ENCODE data around the gene RPS6KA3. TPM values are rescaled to one million over a fixed set of nuclear protein-coding genes. Genes with fewer than 3 reads are reported as not detected.

RPS6KA3 gene
- total and polyA plus RNA-seq, 2 experiments from 2014 or later, result 38.6 to 99.4 TPM

DNA sequence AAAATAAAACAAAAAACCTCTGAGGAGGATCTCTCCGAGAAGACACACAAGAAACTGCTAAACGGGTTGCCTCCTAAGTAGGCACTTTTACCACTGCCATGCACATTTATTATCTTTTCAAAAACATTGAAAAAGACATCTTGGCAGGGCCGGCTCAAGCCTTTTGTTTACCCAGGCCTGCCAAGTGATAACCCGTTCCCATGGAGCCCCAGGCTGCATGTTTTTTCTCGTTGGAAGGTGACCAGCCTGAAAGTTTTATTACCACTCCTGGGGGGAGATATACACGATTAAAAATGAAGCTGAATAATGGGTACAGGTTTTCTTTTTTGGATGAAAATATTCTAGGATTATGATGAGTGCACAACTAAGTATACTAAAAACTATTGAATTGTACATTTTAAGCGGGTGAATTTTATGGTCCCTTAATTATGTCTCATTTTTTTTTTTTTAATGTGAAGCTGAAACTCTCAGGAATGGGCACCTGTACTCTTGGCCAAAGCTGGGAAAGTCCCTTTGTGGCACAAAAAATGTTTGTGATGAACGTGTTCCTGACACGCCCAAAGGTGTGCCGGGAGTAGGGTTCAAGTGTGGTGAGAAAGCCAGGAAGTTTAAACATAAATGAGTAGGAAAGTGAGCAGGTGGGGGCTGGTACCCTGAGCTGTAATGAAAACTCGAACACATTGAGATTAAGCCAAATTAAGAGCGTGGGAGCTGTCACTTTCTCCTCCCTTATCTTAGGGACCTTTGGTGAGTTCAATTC is 148.5 kb downstream of the RPS6KA3 start:
- Histone ChIP-seq H3K36me3 (replicated peaks; ENCODE audit: insufficient read depth, low read depth) (no peaks in the 10 kb centered on the region), H3K27ac (no peak overlapping the region), H4K20me1 (ENCODE audit: insufficient read depth, poor library complexity, severe bottlenecking) (no peaks in the 10 kb centered on the region), H3K9me2 (replicated peaks; ENCODE audit: insufficient read depth) (no peaks in the 10 kb centered on the region), H3K4me3 (no peak overlapping the region), H3K4me2 (no peak overlapping the region), H2AFZ (no peak overlapping the region), H3K79me2 (no peaks in the 10 kb centered on the region), H3K9me3 (ENCODE audit: low read depth) (no peaks in the 10 kb centered on the region), H3K4me1 (ENCODE audit: insufficient read depth) (no peaks in the 10 kb centered on the region), H3K27me3 (peaks cover 3% of the 10 kb centered on the region)
- WGBS (ENCODE audit: low lambda C conversion rate, missing lambda C conversion rate), result 61% methylated on average over 12 of the region's 12 CpGs
- no peak for DNase-seq (ENCODE audit: low spot score)
- TF ChIP-seq EZH2 (IDR thresholded peaks at IDR 0.05; ENCODE audit: borderline replicate concordance), result no peak
- TF ChIP-seq, protein P1, sequence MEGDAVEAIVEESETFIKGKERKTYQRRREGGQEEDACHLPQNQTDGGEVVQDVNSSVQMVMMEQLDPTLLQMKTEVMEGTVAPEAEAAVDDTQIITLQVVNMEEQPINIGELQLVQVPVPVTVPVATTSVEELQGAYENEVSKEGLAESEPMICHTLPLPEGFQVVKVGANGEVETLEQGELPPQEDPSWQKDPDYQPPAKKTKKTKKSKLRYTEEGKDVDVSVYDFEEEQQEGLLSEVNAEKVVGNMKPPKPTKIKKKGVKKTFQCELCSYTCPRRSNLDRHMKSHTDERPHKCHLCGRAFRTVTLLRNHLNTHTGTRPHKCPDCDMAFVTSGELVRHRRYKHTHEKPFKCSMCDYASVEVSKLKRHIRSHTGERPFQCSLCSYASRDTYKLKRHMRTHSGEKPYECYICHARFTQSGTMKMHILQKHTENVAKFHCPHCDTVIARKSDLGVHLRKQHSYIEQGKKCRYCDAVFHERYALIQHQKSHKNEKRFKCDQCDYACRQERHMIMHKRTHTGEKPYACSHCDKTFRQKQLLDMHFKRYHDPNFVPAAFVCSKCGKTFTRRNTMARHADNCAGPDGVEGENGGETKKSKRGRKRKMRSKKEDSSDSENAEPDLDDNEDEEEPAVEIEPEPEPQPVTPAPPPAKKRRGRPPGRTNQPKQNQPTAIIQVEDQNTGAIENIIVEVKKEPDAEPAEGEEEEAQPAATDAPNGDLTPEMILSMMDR (IDR thresholded peaks at IDR 0.05; ENCODE audit: poor library complexity), result no peak
- no peak for TF ChIP-seq EZH2phosphoT487 (IDR thresholded peaks at IDR 0.05; ENCODE audit: low read depth, severe bottlenecking, unreplicated experiment)

DNA sequence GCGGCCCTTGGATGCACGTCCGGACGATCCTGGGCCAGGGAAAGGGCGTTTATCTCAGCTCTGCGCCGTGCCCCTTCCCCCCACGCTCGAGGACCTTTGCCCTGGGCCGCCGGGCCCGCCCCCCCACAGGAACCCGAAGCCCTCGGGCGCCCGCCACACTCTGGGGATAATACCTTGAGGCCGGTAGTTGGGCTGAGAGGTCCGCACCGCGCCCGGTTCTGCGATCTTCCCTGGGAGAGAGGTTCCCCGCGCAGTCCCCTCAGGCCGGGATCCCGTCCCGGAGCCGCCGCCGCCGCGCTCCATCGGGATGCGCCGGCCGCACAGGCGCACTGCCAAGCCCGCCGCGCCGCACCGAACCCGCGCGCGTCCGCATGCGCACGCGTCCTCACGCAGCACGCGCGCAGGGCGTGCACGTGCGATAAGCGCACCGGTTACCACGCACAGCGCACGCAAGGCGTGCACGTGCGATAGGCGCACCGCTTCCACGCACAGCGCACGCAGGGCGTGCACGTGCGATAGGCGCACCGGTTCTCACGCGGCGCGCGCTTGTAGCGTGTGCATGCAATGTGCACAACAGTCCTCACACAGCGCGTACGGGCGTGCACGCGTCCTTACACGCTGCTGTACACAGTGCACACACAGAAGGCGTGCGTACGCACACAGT is 150.0 kb downstream of the RPS6KA3 start, which contains the start of gene MAP7D2:
Gene MAP7D2, minus strand, starts transcription at position 331 of the 664 bp plus-strand sequence. Its CDS starts 28 bp downstream, at position 303.
- Histone ChIP-seq H4K20me1 (ENCODE audit: insufficient read depth, poor library complexity, severe bottlenecking) (no peaks in the 10 kb centered on the region), H3K4me2 (peak within 1 kb of the TSS; percentile 76), H3K79me2 (no peaks in the 10 kb centered on the region), H3K27ac (no peak within 1 kb of the TSS), H2AFZ (peak within 1 kb of the TSS; percentile 49), H3K27me3 (peaks cover 3% of the 10 kb centered on the region), H3K4me3 (no peak within 1 kb of the TSS), H3K36me3 (replicated peaks; ENCODE audit: insufficient read depth, low read depth) (no peaks in the 10 kb centered on the region), H3K4me1 (ENCODE audit: insufficient read depth) (no peaks in the 10 kb centered on the region), H3K9me3 (ENCODE audit: low read depth) (no peaks in the 10 kb centered on the region), H3K9me2 (replicated peaks; ENCODE audit: insufficient read depth) (no peaks in the 10 kb centered on the region)
- DNase-seq (ENCODE audit: low spot score), result peak; percentile 16
- TF ChIP-seq, protein P1 (IDR thresholded peaks at IDR 0.05; ENCODE audit: poor library complexity), result no peak
- no peak for TF ChIP-seq EZH2phosphoT487 (IDR thresholded peaks at IDR 0.05; ENCODE audit: low read depth, severe bottlenecking, unreplicated experiment)
- TF ChIP-seq EZH2 (IDR thresholded peaks at IDR 0.05; ENCODE audit: borderline replicate concordance), result no peak
- WGBS (ENCODE audit: low lambda C conversion rate, missing lambda C conversion rate), result 67% methylated on average over 68 of the region's 91 CpGs

DNA sequence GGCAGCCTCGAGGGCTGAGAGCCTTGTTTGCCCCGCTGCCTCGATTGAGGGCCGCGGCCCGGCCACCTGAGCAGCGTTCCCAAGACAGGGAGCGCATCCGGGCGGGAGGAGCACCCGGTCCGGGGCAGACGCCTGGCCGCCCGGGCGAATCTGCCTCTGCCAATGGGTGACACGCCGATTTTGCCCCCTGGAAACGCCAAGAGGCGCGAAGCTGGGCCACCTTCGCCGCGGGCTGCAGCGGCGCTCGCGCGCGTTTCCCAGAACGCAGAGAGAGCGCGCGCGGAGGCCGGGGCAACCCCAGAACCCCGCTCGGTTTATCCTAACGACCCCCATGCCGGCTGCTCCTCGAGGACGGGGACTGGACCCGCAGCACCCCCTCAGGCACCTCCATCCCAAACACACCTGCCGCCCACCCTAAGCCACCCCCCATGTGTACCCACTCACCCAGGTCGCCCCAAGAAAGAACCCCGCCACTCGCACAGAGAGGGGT is 150.6 kb downstream of the RPS6KA3 start:
- no peak for DNase-seq (ENCODE audit: low spot score)
- no peaks in the 10 kb centered on the region for H3K9me2 ChIP-seq (replicated peaks; ENCODE audit: insufficient read depth)
- H3K4me3 ChIP-seq, result no peak overlapping the region
- H3K4me1 ChIP-seq (ENCODE audit: insufficient read depth), result no peaks in the 10 kb centered on the region
- H3K36me3 ChIP-seq (replicated peaks; ENCODE audit: insufficient read depth, low read depth), result no peaks in the 10 kb centered on the region
- H3K27me3 ChIP-seq, result peaks cover 3% of the 10 kb centered on the region
- no peaks in the 10 kb centered on the region for H3K79me2 ChIP-seq
- H2AFZ ChIP-seq, result peak overlapping the region; percentile 49
- no peaks in the 10 kb centered on the region for H3K9me3 ChIP-seq (ENCODE audit: low read depth)
- TF ChIP-seq, protein P1 (IDR thresholded peaks at IDR 0.05; ENCODE audit: poor library complexity), result no peak
- 48% methylated on average over 37 of the region's 47 CpGs for WGBS (ENCODE audit: low lambda C conversion rate, missing lambda C conversion rate)
- no peak overlapping the region for H3K27ac ChIP-seq
- peak overlapping the region; percentile 76 for H3K4me2 ChIP-seq
- no peaks in the 10 kb centered on the region for H4K20me1 ChIP-seq (ENCODE audit: insufficient read depth, poor library complexity, severe bottlenecking)
